ENCODE results near the gene SMIM10L2A.
"Not testable (repeated sequence)": the region's sequence is repeated elsewhere in the genome, so short reads cannot be mapped to it uniquely, and the experiment has no call there.

The SMIM10L2A gene

GRCh38 chrX:135423173-135423864 is 1.6 kb downstream of the SMIM10L2A start:
- DNase-seq (ENCODE audit: low spot score): not testable (repeated sequence)

GRCh38 chrX:135424469-135424868 is 2.7 kb downstream of the SMIM10L2A start:
- DNase-seq (ENCODE audit: low spot score): no peak

GRCh38 chrX:135425026-135425965 is 3.6 kb downstream of the SMIM10L2A start:
- no peak for DNase-seq (ENCODE audit: low spot score)

GRCh38 chrX:135429429-135429828 is 7.7 kb downstream of the SMIM10L2A start:
- no peak for DNase-seq (ENCODE audit: low spot score)

GRCh38 chrX:135431886-135432285 is 10.1 kb downstream of the SMIM10L2A start:
- no peak for DNase-seq (ENCODE audit: low spot score)

GRCh38 chrX:135432453-135432852 is 10.7 kb downstream of the SMIM10L2A start:
- DNase-seq (ENCODE audit: low spot score): no peak

GRCh38 chrX:135432881-135433521 is 11.3 kb downstream of the SMIM10L2A start:
- no peak for DNase-seq (ENCODE audit: low spot score)

- no peak for DNase-seq (ENCODE audit: low spot score)
Measured at GRCh38 chrX:135433531-135434257, 11.9 kb downstream of the SMIM10L2A start.

- no peak for DNase-seq (ENCODE audit: low spot score)
Measured at GRCh38 chrX:135434258-135435138, 12.8 kb downstream of the SMIM10L2A start.

GRCh38 chrX:135435139-135435922 is 13.6 kb downstream of the SMIM10L2A start:
- DNase-seq (ENCODE audit: low spot score): no peak

GRCh38 chrX:135435933-135436332 is 14.2 kb downstream of the SMIM10L2A start:
- no peak for DNase-seq (ENCODE audit: low spot score)

- DNase-seq (ENCODE audit: low spot score): no peak
Measured at GRCh38 chrX:135436456-135436855, 14.7 kb downstream of the SMIM10L2A start.

- no peak for DNase-seq (ENCODE audit: low spot score)
Measured at GRCh38 chrX:135436966-135437866, 15.5 kb downstream of the SMIM10L2A start.

- no peak for DNase-seq (ENCODE audit: low spot score)
Measured at GRCh38 chrX:135437867-135438733, 16.4 kb downstream of the SMIM10L2A start.

- no peak for DNase-seq (ENCODE audit: low spot score)
Measured at GRCh38 chrX:135438734-135439043, 16.9 kb downstream of the SMIM10L2A start.

GRCh38 chrX:135449637-135450550 is 28.1 kb downstream of the SMIM10L2A start:
- no peak for DNase-seq (ENCODE audit: low spot score)

- DNase-seq (ENCODE audit: low spot score): no peak
Measured at GRCh38 chrX:135453381-135453780, 31.6 kb downstream of the SMIM10L2A start.
